DMS 273 treated with DMSO at 0.1 percent for 48 hours (cell line): Measurements from ENCODE around the gene MYO16.
"Not testable (repeated sequence)": the region's sequence is repeated elsewhere in the genome, so short reads cannot be mapped to it uniquely, and the experiment has no call there.

ENCODE experiments used
- DNase-seq: peaks from one replicate; lab custom pipeline; 2025; lab: John Stamatoyannopoulos, UW

MYO16 gene

GRCh38 chr13:108983273-108983672 is 353.9 kb downstream of the MYO16 start:
- DNase-seq, result no peak

DNA sequence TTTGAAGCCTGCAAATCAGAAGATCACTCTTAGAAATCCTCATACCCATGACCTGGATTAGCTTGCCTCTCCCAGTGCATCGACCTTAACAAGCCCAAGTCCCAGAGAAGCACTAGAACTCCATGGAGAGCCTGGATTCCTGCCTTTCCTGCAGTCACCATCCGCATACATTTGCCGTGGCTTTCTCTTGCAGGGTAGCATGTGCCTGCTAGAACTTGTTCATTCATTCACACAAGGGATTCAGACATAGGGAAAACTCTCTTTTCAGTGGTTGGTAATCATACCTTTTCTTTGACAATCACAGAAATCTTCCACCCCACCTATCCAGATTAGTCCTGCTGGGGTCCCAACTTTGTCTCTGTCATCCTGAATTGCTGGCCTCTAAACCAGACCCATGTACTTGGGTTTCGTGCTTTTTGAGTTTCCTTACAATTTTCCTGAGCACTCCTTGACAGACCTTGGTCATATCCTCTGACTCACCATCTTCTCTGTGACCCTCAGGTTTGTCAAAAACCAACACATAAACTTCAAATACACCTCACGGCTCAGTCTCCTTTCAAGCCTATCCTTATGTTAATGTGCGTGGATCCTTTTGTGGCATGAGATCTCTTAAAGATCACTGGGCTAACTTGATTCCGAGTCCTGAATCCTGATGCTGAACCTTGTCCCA is 355.0 kb downstream of the MYO16 start:
- DNase-seq, result no peak

- no peak for DNase-seq
These were observed 355.8 kb downstream of the MYO16 start for GRCh38 chr13:108985166-108985565.

DNA sequence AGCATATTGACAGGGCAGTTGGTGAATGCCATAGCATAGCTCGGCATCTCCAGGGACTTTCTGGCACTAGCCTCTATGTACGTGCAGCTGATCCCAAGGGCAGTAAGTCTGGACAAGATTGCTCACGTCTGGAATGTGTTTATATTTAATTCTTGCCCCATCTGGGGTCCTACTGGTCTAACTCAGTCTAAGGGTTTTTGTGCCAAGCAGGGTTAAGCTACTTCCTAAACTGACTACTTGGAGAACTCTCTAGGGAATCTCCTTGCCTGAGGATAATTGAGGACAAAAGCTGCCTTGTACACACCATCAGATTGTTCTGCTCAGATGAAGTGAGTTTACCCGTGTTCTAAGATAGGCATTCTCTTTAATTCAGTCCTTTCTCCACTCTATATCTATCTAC is 358.1 kb downstream of the MYO16 start:
- peak; percentile 41 for DNase-seq

DNA sequence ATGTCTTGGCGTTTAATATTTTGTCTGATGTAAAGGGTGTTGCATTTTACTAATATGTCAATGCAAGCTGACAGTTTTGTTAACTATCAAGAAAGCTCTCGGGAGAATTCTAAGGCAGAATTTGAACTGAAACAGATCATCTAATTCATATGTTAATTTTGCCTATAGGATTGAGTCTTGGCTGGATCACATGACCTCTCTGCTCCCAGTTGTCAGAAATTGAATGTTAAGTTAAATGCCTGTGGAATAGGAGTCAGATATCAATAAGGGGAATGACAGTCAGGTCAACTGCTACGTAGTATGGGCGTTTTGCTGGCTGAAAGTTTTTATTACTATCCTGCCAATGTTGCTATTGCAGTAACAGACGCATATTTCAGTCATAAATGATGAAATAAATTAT is 358.5 kb downstream of the MYO16 start:
- no peak for DNase-seq

- not testable (repeated sequence) for DNase-seq
These were observed 362.0 kb downstream of the MYO16 start for GRCh38 chr13:108991416-108991815.

DNA sequence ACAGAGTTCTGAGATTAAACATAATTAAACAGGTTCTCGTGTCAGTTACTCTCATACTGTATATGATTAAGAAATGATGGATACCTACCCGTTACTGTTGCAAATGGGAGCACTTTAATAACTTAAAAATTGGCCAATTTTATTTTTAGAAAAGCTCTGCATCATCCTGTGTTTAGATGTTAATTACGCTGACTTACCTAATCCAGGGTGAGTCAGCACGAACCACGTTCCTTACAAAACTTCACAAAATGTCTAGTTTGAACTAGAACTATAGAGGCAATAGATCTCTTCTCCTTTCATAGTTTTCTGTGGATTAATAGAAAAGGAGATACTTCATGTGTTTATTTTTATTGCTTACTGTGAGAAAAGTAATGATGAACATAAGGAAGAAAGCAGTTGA is 363.9 kb downstream of the MYO16 start:
- no peak for DNase-seq

- no peak for DNase-seq
These were observed 367.0 kb downstream of the MYO16 start for GRCh38 chr13:108996430-108996829.

- DNase-seq, result peak; percentile 19
These were observed 370.8 kb downstream of the MYO16 start for GRCh38 chr13:109000207-109000606.

DNA sequence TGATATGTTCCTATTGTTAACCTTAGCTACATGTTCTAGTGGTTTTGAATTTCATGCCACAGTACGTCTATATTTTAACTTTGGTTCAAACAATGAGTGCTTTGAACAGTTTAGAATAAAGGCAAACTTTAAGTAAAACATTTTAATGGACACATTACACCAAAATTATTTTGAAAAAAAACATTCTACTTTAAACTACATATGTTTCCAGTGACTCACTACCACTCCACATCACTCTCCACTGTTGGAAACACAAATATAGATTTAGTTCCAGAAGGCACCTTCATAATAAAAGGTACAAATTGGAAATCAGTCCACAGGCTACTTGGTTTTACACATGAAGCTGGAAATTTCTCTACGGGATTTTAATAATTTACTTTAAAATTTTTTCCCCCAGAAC is 373.5 kb downstream of the MYO16 start:
- no peak for DNase-seq

GRCh38 chr13:109007946-109008345 is 378.5 kb downstream of the MYO16 start:
- DNase-seq, result no peak

DNA sequence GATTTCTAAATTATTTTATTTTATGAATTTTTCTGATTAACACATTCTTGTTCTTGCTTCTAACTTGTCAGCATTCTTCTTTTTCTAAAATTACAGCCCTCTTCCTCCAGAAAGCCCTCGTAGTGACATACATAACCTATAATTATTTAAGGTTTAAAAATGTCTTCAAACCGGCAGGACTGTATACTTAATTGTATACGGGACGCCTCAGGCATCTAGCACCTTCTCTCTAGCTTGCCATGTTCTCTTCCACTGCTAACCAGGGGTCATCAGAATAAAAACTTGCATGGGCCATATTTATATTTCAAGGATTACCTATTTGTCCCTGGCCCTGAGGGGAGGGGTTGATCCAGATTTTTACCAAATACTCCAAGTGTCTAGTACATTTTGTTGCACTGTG is 380.3 kb downstream of the MYO16 start:
- no peak for DNase-seq

DNA sequence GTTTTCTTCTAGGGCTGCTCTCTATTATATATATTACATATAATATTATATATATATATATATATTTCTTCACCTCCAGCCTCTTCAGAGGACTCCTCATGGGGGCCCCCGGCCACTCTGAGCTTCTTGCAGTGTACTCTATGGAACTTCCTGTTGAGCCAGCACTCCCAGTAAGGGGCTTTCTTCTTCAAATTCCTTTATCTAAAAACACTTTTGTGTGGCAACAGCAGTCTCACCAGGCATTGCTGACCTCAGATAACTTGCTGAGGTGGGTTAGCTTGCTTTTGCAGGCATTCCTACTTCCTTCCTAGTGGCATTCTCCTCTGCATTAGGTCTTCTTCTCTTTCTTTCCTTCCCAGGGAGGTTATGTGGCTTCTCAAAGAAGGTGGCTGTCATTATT is 381.5 kb downstream of the MYO16 start:
- DNase-seq, result no peak

DNA sequence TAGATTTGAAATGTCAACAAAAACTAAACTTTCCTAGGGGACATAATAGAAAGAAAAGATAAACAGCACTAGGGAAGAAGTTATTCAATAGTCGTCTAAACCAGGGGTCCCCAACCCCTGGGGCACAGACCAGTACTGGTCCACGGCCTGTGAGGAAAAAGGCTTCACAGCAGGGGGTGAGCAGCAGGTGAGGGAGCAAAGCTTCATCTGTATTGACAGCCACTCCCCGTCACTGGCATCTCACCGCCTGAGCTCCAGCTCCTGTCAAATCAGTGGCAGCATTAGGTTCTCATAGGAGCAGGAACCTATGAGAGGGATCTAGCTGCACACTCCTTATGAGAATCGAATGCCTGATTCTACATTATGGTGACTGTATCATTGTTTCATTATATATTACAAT is 382.7 kb downstream of the MYO16 start:
- DNase-seq, result no peak

- DNase-seq, result no peak
These were observed 392.1 kb downstream of the MYO16 start for GRCh38 chr13:109021558-109021957.

- DNase-seq, result no peak
These were observed 395.2 kb downstream of the MYO16 start for GRCh38 chr13:109024611-109025010.

DNA sequence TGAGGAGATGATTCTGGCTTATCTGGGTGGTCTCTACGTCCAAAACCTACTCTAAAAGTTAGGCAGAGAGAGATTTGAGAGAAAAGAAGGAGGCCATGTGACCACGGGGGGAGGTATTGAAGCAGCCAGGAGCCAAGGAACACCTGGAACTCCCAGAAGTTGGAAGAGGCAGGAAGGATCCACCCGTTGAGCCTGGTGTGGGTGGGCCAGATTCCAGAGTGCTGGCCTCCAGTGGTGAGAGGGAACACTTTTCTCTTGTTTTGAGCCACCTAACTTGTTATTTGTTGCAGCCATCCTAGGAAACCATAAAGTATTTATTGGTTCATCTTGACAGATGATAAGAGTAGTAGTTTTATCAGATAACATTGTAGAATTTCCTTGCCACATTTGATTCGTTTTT is 396.9 kb downstream of the MYO16 start:
- DNase-seq, result no peak

DNA sequence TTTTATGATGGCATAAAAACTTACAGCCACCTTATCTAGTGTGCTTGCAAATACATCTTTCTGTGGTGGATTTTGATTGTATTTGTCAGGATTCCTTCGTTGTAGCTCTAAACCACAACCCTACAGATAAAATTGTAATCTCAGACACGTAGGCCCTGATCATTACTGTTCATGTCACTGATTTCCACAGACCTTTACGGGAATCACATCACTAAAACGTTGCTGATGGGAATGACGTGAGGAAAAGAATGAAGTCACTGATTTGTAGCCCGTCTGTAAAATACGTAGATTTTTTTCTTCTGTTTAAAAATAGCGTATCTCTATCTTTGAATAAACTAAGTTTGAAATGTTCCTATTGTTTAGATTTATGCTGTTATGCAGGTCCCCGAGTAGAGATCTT is 399.2 kb downstream of the MYO16 start:
- DNase-seq, result no peak

DNA sequence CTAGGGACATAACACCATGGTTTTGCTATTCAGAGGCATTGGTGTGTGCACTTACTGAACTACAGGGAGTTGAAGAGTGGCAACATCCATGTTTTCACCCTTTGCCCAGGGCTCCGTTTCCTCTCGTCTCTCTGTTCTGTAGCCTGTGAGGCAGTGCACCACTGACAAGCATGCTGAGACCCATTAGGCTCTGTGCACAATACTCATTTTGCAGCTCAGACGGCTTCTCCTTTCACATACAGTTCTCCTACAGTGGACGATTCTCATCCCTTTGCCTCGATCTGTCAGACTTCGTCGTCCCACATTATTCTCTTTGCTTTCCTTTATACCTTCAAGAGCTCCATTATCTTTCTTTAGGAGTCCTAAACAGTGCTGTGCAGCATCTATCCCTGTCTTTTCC is 403.7 kb downstream of the MYO16 start:
- no peak for DNase-seq

GRCh38 chr13:109036078-109036780 is 406.8 kb downstream of the MYO16 start:
- no peak for DNase-seq

DNA sequence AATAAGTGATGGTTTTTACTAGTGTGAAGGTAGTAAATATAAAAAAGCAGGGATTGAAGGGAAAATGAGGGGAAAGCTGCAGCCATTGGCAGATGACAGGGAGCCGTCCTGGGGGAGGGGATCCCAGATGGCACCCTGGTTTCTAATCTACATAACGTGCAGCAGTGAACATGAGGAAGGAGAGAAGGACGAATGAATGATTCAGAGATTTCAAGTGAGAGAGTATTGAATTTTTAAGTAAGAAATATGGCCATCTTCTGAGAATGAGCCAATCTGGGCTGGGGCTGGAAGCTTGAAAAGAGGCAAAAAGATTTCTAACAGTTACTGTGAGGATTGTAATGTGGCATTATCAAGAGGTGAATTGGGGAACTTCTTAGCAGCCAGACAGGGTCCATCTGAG is 414.2 kb downstream of the MYO16 start:
- no peak for DNase-seq

GRCh38 chr13:109055850-109056249 is 426.4 kb downstream of the MYO16 start:
- no peak for DNase-seq

- no peak for DNase-seq
These were observed 428.7 kb downstream of the MYO16 start for GRCh38 chr13:109058087-109058486.

DNA sequence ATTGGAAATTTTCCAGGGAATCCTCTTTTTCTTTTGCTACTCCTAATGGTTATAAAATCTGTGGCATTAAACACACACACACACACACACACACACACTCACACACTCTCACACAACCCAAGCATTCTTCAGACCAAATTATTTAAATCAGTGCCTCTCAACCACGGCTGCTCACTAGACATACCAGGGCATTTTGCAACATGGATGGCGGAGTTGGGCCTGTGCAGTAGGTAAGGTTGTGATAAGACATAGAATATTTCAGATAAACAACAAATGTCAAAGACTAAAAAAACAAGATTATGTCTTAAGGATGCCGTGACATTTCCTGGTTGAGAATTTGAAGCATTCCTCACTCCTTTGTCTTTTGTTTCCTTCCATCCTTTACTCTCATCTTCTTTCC is 443.1 kb downstream of the MYO16 start:
- no peak for DNase-seq
